Epithelial cell of esophagus (primary cell): Measurements from ENCODE around the gene ZNF165.
A peak's percentile ranks its signal among the peaks of the same experiment; 100 is the strongest.
"Not testable (repeated sequence)": the region's sequence is repeated elsewhere in the genome, so short reads cannot be mapped to it uniquely, and the experiment has no call there.

ENCODE experiments used
- DNase-seq: peaks from one replicate; pipeline ENCODE4 v3.0.0; 2010; ENCODE audit warnings: low read depth
- H3K4me3 ChIP-seq: 2 replicates; pipeline ENCODE4 v1.5.1; 2011; ENCODE audit warnings: mild to moderate bottlenecking, low read length, control low read depth
- CTCF ChIP-seq: IDR thresholded peaks from 2 replicates; pipeline ENCODE4 v1.5.1; 2011; ENCODE audit warnings: low read depth, mild to moderate bottlenecking, low read length, control low read depth, inconsistent platforms; ENCODE audit not compliant: insufficient read depth; ENCODE audit errors: missing control alignments

Gene ZNF165

GRCh38 chr6:28118217-28118616 is 37.8 kb downstream of the ZNF165 start:
- no peak overlapping the region for H3K4me3 ChIP-seq
- no peak for TF ChIP-seq CTCF
- no peak for DNase-seq

GRCh38 chr6:28121876-28122275 is 41.5 kb downstream of the ZNF165 start:
- no peak for TF ChIP-seq CTCF
- no peak overlapping the region for H3K4me3 ChIP-seq
- no peak for DNase-seq

GRCh38 chr6:28122283-28122682 is 41.9 kb downstream of the ZNF165 start:
- not testable (repeated sequence) for H3K4me3 ChIP-seq, DNase-seq

GRCh38 chr6:28124350-28124970 is 44.1 kb downstream of the ZNF165 start, which contains the start of gene ZSCAN16:
TSS of gene ZSCAN16 (plus strand) at chr6:28124609. CDS start at chr6:28125444, 835 bp downstream.
- no peak for TF ChIP-seq CTCF
- DNase-seq: peak; percentile 91
- H3K4me3 ChIP-seq: peak within 1 kb of the TSS; percentile 85

GRCh38 chr6:28124971-28125353 is 44.6 kb downstream of the ZNF165 start:
- no peak for TF ChIP-seq CTCF
- DNase-seq: no peak
- peak overlapping the region; percentile 85 for H3K4me3 ChIP-seq

- no peak for TF ChIP-seq CTCF
- H3K4me3 ChIP-seq: no peak overlapping the region
- DNase-seq: no peak
These were observed 45.0 kb downstream of the ZNF165 start for GRCh38 chr6:28125401-28125800.

GRCh38 chr6:28134015-28134414 is 53.6 kb downstream of the ZNF165 start:
- peak; percentile 48 for TF ChIP-seq CTCF
- H3K4me3 ChIP-seq: no peak overlapping the region

More at GRCh38 chr6:28134015-28134414, 53.6 kb downstream of the ZNF165 start:
- DNase-seq: peak; percentile 57
